Spleen (tissue), 11 donors: ENCODE data around the gene PEX12. TPM values are rescaled to one million over a fixed set of nuclear protein-coding genes. Genes with fewer than 3 reads are reported as not detected.

Source experiments
- DNase-seq: peaks from one replicate; pipeline ENCODE4 v3.0.0-alpha.2; 2020
- H3K27ac ChIP-seq, 8 donors: fragments of 200-600 bp; sonication (generic) in 7 of 8; 1 replicate in 4 of 8; 2 replicates in 4 of 8; pipeline versions ENCODE4 v1.5.0 to v1.8.0; 2016 to 2021; ENCODE audit warnings: inconsistent platforms in 4 of 8, mild to moderate bottlenecking in 4 of 8, moderate library complexity in 1 of 8
- H3K27me3 ChIP-seq, 7 donors: fragments of 200-600 bp; sonication (generic) in 6 of 7; replicated peaks in 1 of 7; 1 replicate in 4 of 7; 2 replicates in 3 of 7; pipeline versions ENCODE4 v1.5.0 to v1.8.0; 2016 to 2021; ENCODE audit warnings: inconsistent platforms in 3 of 7, mild to moderate bottlenecking in 1 of 7
- H3K36me3 ChIP-seq, 6 donors: fragments of 200-600 bp; sonication (generic) in 5 of 6; 1 replicate in 4 of 6; 2 replicates in 2 of 6; pipeline versions ENCODE4 v1.5.0 to v1.8.0; 2016 to 2021; ENCODE audit warnings: inconsistent platforms in 2 of 6
- H3K4me1 ChIP-seq, 6 donors: fragments of 200-600 bp; sonication (generic) in 5 of 6; 1 replicate in 3 of 6; 2 replicates in 3 of 6; pipeline versions ENCODE4 v1.5.0 to v1.8.0; 2016 to 2021; ENCODE audit warnings: inconsistent platforms in 3 of 6
- H3K4me3 ChIP-seq, 8 donors: fragments of 200-600 bp; sonication (generic) in 7 of 8; 1 replicate in 4 of 8; 2 replicates in 4 of 8; pipeline versions ENCODE4 v1.5.0 to v1.8.0; 2016 to 2021; ENCODE audit warnings: inconsistent platforms in 4 of 8, mild to moderate bottlenecking in 4 of 8, moderate library complexity in 2 of 8
- H3K9me3 ChIP-seq, 8 donors: fragments of 200-600 bp; sonication (generic) in 7 of 8; 1 replicate in 4 of 8; 2 replicates in 4 of 8; pipeline versions ENCODE4 v1.5.0 to v1.8.0; 2016 to 2021; ENCODE audit warnings: inconsistent platforms in 4 of 8
- CTCF ChIP-seq, 11 experiments: fragments of 200-600 bp in 7 of 11; fragments of 450-650 bp in 4 of 11; sonication (generic) in 4 of 11; IDR thresholded peaks in 8 of 11; conservative IDR thresholded peaks in 3 of 11; 1 replicate in 7 of 11; 2 replicates in 4 of 11; pipeline versions ENCODE4 v1.4.0 to v1.8.0; 2016 to 2021; ENCODE audit warnings: antibody characterized with exemption in 11 of 11, inconsistent platforms in 4 of 11, mild to moderate bottlenecking in 1 of 11
- POLR2A ChIP-seq, 3 donors: fragments of 450-650 bp; IDR thresholded peaks; one replicate each; pipeline ENCODE4 v1.5.1; 2017; ENCODE audit warnings: antibody characterized with exemption in 3 of 3, mild to moderate bottlenecking in 1 of 3
- POLR2AphosphoS5 ChIP-seq, 3 donors: sonication (generic); formaldehyde crosslinking; IDR thresholded peaks; one replicate each; pipeline ENCODE4 v1.5.1; 2017; ENCODE audit warnings: antibody characterized with exemption in 3 of 3
- WGBS, 5 donors: extraction: QIAGEN DNeasy Blood & Tissue Kit in 3 of 5; methylation state at CpG; one replicate each; pipeline versions ENCODE4 v1.1.5 to v1.1.7; 2013 to 2018; 5-methylcytosine and 5-hydroxymethylcytosine counted together
- intact Hi-C: fragments of 100-400 bp; cut with DNase I; formaldehyde crosslinking; loops from one replicate; pipeline ENCODE4 v1.15.0; 2023; ENCODE audit warnings: low total_unique reads
- polyA plus RNA-seq, 3 donors: library from polyadenylated mRNA; stranded (reverse); fragments of 200-250 nt; gene quantifications; one replicate each; pipeline ENCODE4 v1.2.1, GENCODE V29; 2013
- total RNA-seq, 7 donors: library from RNA; depleted of rRNA in 3 of 7; stranded (reverse); fragments of >200 nt in 3 of 7; fragmentation: NEBNext Ultra II Directional in 4 of 7; extraction: Animal tissue kit (Norgen Biotek cat#: 25700) in 4 of 7; gene quantifications; one replicate each; pipeline versions ENCODE4 v1.1.0 to v1.2.1, GENCODE V29; 2016 to 2021
- donor health status: healthy with polysubstance abuse.
- donor health status: DM: no; HTN: no; CAD: no; lungs with moderate emphysema.
- donor health status: DM: no; HTN: no; CAD: no.
- donor health status: Bipolar disorder and iron deficiency.
- donor health status: healthy.
- donor health status: DM: no; HTN: no; CAD: no.
- donor health status: DM: yes; HTN: yes; CAD: no.

PEX12 gene
- total and polyA plus RNA-seq, 10 donors, result 2.7 to 7.8 (median 4.0) TPM

- no peak overlapping the region for H3K4me3 ChIP-seq
- H3K36me3 ChIP-seq, result no peaks in the 10 kb centered on the region
- no peaks in the 10 kb centered on the region for H3K9me3 ChIP-seq
- H3K27me3 ChIP-seq, result no peaks in the 10 kb centered on the region
- no peak for DNase-seq
- 81 to 100% (median 88%) methylated on average over 1 of the region's 1 CpG for WGBS, 5 donors
- TF ChIP-seq POLR2A (IDR thresholded peaks at IDR 0.05) (no peak), CTCF (IDR thresholded peaks at IDR 0.05 in 8 of 11, conservative IDR thresholded peaks at IDR 0.05 in 3 of 11) (no peak), POLR2AphosphoS5 (IDR thresholded peaks at IDR 0.05) (no peak)
- peaks cover 21 to 62% (median 42%) of the 10 kb centered on the region in 6 donors for H3K4me1 ChIP-seq
- peak overlapping the region in 4 of 8 donors; percentile 5 to 96 (median 38) for H3K27ac ChIP-seq
- intact Hi-C loops, result no loop called here
Measured at GRCh38 chr17:35543856-35544255, 34.5 kb downstream of the PEX12 start.

GRCh38 chr17:35542990-35543389 lies 35.4 kb downstream of the PEX12 start:
- DNase-seq, result no peak
- TF ChIP-seq POLR2AphosphoS5 (IDR thresholded peaks at IDR 0.05) (peak in 1 of 3 donors; percentile 24), POLR2A (IDR thresholded peaks at IDR 0.05) (no peak), CTCF (IDR thresholded peaks at IDR 0.05 in 8 of 11, conservative IDR thresholded peaks at IDR 0.05 in 3 of 11) (no peak)
- Histone ChIP-seq H3K4me1 (peaks cover 27 to 71% (median 51%) of the 10 kb centered on the region in 6 donors), H3K4me3 (no peak overlapping the region), H3K9me3 (no peaks in the 10 kb centered on the region), H3K36me3 (no peaks in the 10 kb centered on the region), H3K27ac (peak overlapping the region in 5 of 8 donors; percentile 5 to 96 (median 49)), H3K27me3 (no peaks in the 10 kb centered on the region)
- intact Hi-C loops, result no loop called here

GRCh38 chr17:35541434-35541833 lies 36.9 kb downstream of the PEX12 start:
- Histone ChIP-seq H3K27me3 (no peaks in the 10 kb centered on the region), H3K27ac (peak overlapping the region; percentile 83 to 96 (median 91)), H3K36me3 (no peaks in the 10 kb centered on the region), H3K4me1 (peaks cover 27 to 73% (median 55%) of the 10 kb centered on the region in 6 donors), H3K9me3 (no peaks in the 10 kb centered on the region), H3K4me3 (peak overlapping the region in 5 of 8 donors; percentile 26 to 70 (median 36))
- intact Hi-C loops, result no loop called here
- DNase-seq, result no peak
- 5 to 23% (median 7%) methylated on average over 1 of the region's 1 CpG for WGBS, 5 donors
- TF ChIP-seq POLR2AphosphoS5 (IDR thresholded peaks at IDR 0.05) (no peak), POLR2A (IDR thresholded peaks at IDR 0.05) (no peak), CTCF (IDR thresholded peaks at IDR 0.05 in 8 of 11, conservative IDR thresholded peaks at IDR 0.05 in 3 of 11) (no peak)

- intact Hi-C loops, result no loop called here
- peak; percentile 89 for DNase-seq
- WGBS, 5 donors, result 3 to 12% (median 7%) methylated on average over 8 of the region's 8 CpGs
- TF ChIP-seq POLR2A (IDR thresholded peaks at IDR 0.05), result no peak
- peak in 2 of 3 donors; percentile 49 to 77 for TF ChIP-seq POLR2AphosphoS5 (IDR thresholded peaks at IDR 0.05)
- H3K27ac ChIP-seq, result peak overlapping the region; percentile 83 to 96 (median 91)
- peak overlapping the region; percentile 16 to 70 (median 36) for H3K4me3 ChIP-seq
- peaks cover 27 to 77% (median 55%) of the 10 kb centered on the region in 6 donors for H3K4me1 ChIP-seq
- H3K27me3 ChIP-seq, result no peaks in the 10 kb centered on the region
- H3K36me3 ChIP-seq, result no peaks in the 10 kb centered on the region
- H3K9me3 ChIP-seq, result no peaks in the 10 kb centered on the region
Measured at GRCh38 chr17:35540589-35541404, 37.6 kb downstream of the PEX12 start.
